Activated T-cell treated with anti-CD3 and anti-CD28 coated beads, Interleukin-2, amount 50 U/mL, for 4 hours (primary cell): ENCODE data around the gene WWOX. TPM values are rescaled to one million over a fixed set of nuclear protein-coding genes. Genes with fewer than 3 reads are reported as not detected.
A peak's percentile ranks its signal among the peaks of the same experiment; 100 is the strongest.

Experiments
- ATAC-seq, 2 donors: fragments of 200-7000 bp; cut with Tn5 transposase; one replicate each; pipeline ENCODE4 v1.10.0; 2021
- DNase-seq: peaks from one replicate; pipeline ENCODE4 v3.0.0-alpha.2; 2020
- H3K27me3 Mint-ChIP-seq: one replicate; pipeline ENCODE4 v1.8.0; 2021; ENCODE audit warnings: low read depth, mixed read lengths
- H3K36me3 Mint-ChIP-seq: one replicate; pipeline ENCODE4 v1.8.0; 2022; ENCODE audit warnings: mixed read lengths; ENCODE audit not compliant: insufficient read depth
- H3K4me1 Mint-ChIP-seq: one replicate; pipeline ENCODE4 v1.8.0; 2021; ENCODE audit warnings: low read depth, mixed read lengths
- H3K4me3 Mint-ChIP-seq: one replicate; pipeline ENCODE4 v1.8.0; 2021; ENCODE audit warnings: mild to moderate bottlenecking, moderate library complexity, mixed read lengths
- H3K9me3 Mint-ChIP-seq: one replicate; pipeline ENCODE4 v1.8.0; 2021; ENCODE audit warnings: mixed read lengths
- total RNA-seq, 3 donors: library from RNA; stranded (reverse); gene quantifications; one replicate each; pipeline ENCODE4 v1.2.1, GENCODE V29; 2021

WWOX gene
- total RNA-seq, 3 donors from 2014 or later, result 13.9 to 19.1 (median 18.9) TPM

GRCh38 chr16:78878570-78878969 lies 779.1 kb downstream of the WWOX start:
- no peak for DNase-seq
- Mint-ChIP-seq H3K4me3 (no peak overlapping the region), H3K27me3 (no peaks in the 10 kb centered on the region), H3K4me1 (no peaks in the 10 kb centered on the region), H3K9me3 (no peaks in the 10 kb centered on the region), H3K36me3 (no peaks in the 10 kb centered on the region)
- ATAC-seq, result no peak

- Mint-ChIP-seq H3K36me3 (no peaks in the 10 kb centered on the region), H3K4me3 (no peak overlapping the region), H3K27me3 (no peaks in the 10 kb centered on the region), H3K9me3 (no peaks in the 10 kb centered on the region), H3K4me1 (no peaks in the 10 kb centered on the region)
- DNase-seq, result no peak
- ATAC-seq, result no peak
These were observed 779.6 kb downstream of the WWOX start for GRCh38 chr16:78879011-78879410.

- Mint-ChIP-seq H3K4me3 (no peak overlapping the region), H3K27me3 (no peaks in the 10 kb centered on the region), H3K4me1 (no peaks in the 10 kb centered on the region), H3K36me3 (no peaks in the 10 kb centered on the region), H3K9me3 (no peaks in the 10 kb centered on the region)
- no peak for DNase-seq
- ATAC-seq, result no peak
These were observed 782.7 kb downstream of the WWOX start for GRCh38 chr16:78882150-78882549.

- H3K4me1 Mint-ChIP-seq, result no peaks in the 10 kb centered on the region
- no peak overlapping the region for H3K4me3 Mint-ChIP-seq
- ATAC-seq (no peak), DNase-seq (no peak)
- no peaks in the 10 kb centered on the region for H3K27me3 Mint-ChIP-seq
- no peaks in the 10 kb centered on the region for H3K36me3 Mint-ChIP-seq
- no peaks in the 10 kb centered on the region for H3K9me3 Mint-ChIP-seq
These were observed 783.3 kb downstream of the WWOX start for GRCh38 chr16:78882751-78883150.

GRCh38 chr16:78884204-78884603 lies 784.8 kb downstream of the WWOX start:
- no peaks in the 10 kb centered on the region for H3K27me3 Mint-ChIP-seq
- H3K4me1 Mint-ChIP-seq, result peaks cover 2% of the 10 kb centered on the region

GRCh38 chr16:78889346-78889745 lies 789.9 kb downstream of the WWOX start:
- Mint-ChIP-seq H3K4me1 (peaks cover 23% of the 10 kb centered on the region), H3K27me3 (no peaks in the 10 kb centered on the region), H3K36me3 (no peaks in the 10 kb centered on the region), H3K4me3 (no peak overlapping the region), H3K9me3 (no peaks in the 10 kb centered on the region)
- ATAC-seq (no peak), DNase-seq (no peak)

More at GRCh38 chr16:78884204-78884603, 784.8 kb downstream of the WWOX start:
- H3K9me3 Mint-ChIP-seq, result no peaks in the 10 kb centered on the region
- no peak for DNase-seq
- no peak overlapping the region for H3K4me3 Mint-ChIP-seq
- peak in 1 of 2 donors; percentile 27 for ATAC-seq
- H3K36me3 Mint-ChIP-seq, result no peaks in the 10 kb centered on the region

- no peak overlapping the region for H3K4me3 Mint-ChIP-seq
- H3K36me3 Mint-ChIP-seq, result no peaks in the 10 kb centered on the region
- no peaks in the 10 kb centered on the region for H3K27me3 Mint-ChIP-seq
- H3K9me3 Mint-ChIP-seq, result no peaks in the 10 kb centered on the region
- DNase-seq (no peak), ATAC-seq (no peak)
- peaks cover 29% of the 10 kb centered on the region for H3K4me1 Mint-ChIP-seq
These were observed 791.0 kb downstream of the WWOX start for GRCh38 chr16:78890373-78890895.

GRCh38 chr16:78892951-78893733 lies 793.7 kb downstream of the WWOX start:
- ATAC-seq (peak; percentile 20 to 48), DNase-seq (no peak)
- Mint-ChIP-seq H3K27me3 (no peaks in the 10 kb centered on the region), H3K9me3 (no peaks in the 10 kb centered on the region), H3K4me1 (peaks cover 43% of the 10 kb centered on the region), H3K36me3 (no peaks in the 10 kb centered on the region), H3K4me3 (no peak overlapping the region)

GRCh38 chr16:78894886-78895285 lies 795.4 kb downstream of the WWOX start:
- Mint-ChIP-seq H3K9me3 (no peaks in the 10 kb centered on the region), H3K4me1 (peaks cover 49% of the 10 kb centered on the region), H3K27me3 (no peaks in the 10 kb centered on the region), H3K4me3 (peak overlapping the region; percentile 33), H3K36me3 (no peaks in the 10 kb centered on the region)
- peak; percentile 2 to 6 for ATAC-seq
- peak; percentile 10 for DNase-seq

- Mint-ChIP-seq H3K36me3 (no peaks in the 10 kb centered on the region), H3K4me1 (peaks cover 50% of the 10 kb centered on the region), H3K4me3 (no peak overlapping the region), H3K27me3 (no peaks in the 10 kb centered on the region), H3K9me3 (no peaks in the 10 kb centered on the region)
- no peak for DNase-seq
- ATAC-seq, result peak; percentile 35 to 44
These were observed 796.2 kb downstream of the WWOX start for GRCh38 chr16:78895681-78896080.

GRCh38 chr16:78896280-78896679 lies 796.8 kb downstream of the WWOX start:
- Mint-ChIP-seq H3K4me3 (no peak overlapping the region), H3K27me3 (no peaks in the 10 kb centered on the region), H3K4me1 (peaks cover 51% of the 10 kb centered on the region), H3K9me3 (no peaks in the 10 kb centered on the region), H3K36me3 (no peaks in the 10 kb centered on the region)
- ATAC-seq, result no peak
- no peak for DNase-seq

- DNase-seq (no peak), ATAC-seq (peak in 1 of 2 donors; percentile 38)
- no peak overlapping the region for H3K4me3 Mint-ChIP-seq
- H3K9me3 Mint-ChIP-seq, result no peaks in the 10 kb centered on the region
- no peaks in the 10 kb centered on the region for H3K27me3 Mint-ChIP-seq
- H3K36me3 Mint-ChIP-seq, result no peaks in the 10 kb centered on the region
- peaks cover 54% of the 10 kb centered on the region for H3K4me1 Mint-ChIP-seq
These were observed 797.8 kb downstream of the WWOX start for GRCh38 chr16:78897299-78897698.

- Mint-ChIP-seq H3K36me3 (no peaks in the 10 kb centered on the region), H3K4me1 (peaks cover 44% of the 10 kb centered on the region), H3K4me3 (no peak overlapping the region), H3K27me3 (no peaks in the 10 kb centered on the region), H3K9me3 (no peaks in the 10 kb centered on the region)
- ATAC-seq, result peak; percentile 49 to 52
- no peak for DNase-seq
These were observed 800.8 kb downstream of the WWOX start for GRCh38 chr16:78900044-78900811.

- Mint-ChIP-seq H3K4me1 (peaks cover 37% of the 10 kb centered on the region), H3K9me3 (no peaks in the 10 kb centered on the region), H3K4me3 (no peak overlapping the region), H3K36me3 (no peaks in the 10 kb centered on the region), H3K27me3 (no peaks in the 10 kb centered on the region)
- ATAC-seq (no peak), DNase-seq (no peak)
These were observed 801.5 kb downstream of the WWOX start for GRCh38 chr16:78900966-78901365.
